Neural progenitor cell (in vitro differentiated cells): ENCODE results near the gene MEG3.

Source experiments
- CTCF ChIP-seq: fragments of 200-600 bp; sonication (generic); IDR thresholded peaks from 2 replicates; pipeline ENCODE4 v1.5.1; 2017; ENCODE audit warnings: antibody characterized with exemption, mild to moderate bottlenecking
- EZH2phosphoT487 ChIP-seq: fragments of 200-600 bp; sonication (generic); IDR thresholded peaks from 2 replicates; pipeline ENCODE4 v1.6.1; 2017; ENCODE audit warnings: antibody characterized with exemption

GRCh38 chr14:100904307-100905087 is 78.6 kb downstream of the MEG3 start:
- TF ChIP-seq EZH2phosphoT487 (no peak), CTCF (peak; percentile 78)
